ENCODE results near the gene PGF. TPM values are rescaled to one million over a fixed set of nuclear protein-coding genes. Genes with fewer than 3 reads are reported as not detected.

The PGF gene
- total RNA-seq, 1 donor from 2014 or later, result 3.2 TPM

GRCh38 chr14:74965486-74966153, 10.2 kb upstream of the PGF start:
- no peaks in the 10 kb centered on the region for H3K36me3 Mint-ChIP-seq (ENCODE audit: low read depth)
- peaks cover 10% of the 10 kb centered on the region for H3K27me3 Mint-ChIP-seq (ENCODE audit: low read depth)
- no peak for DNase-seq (ENCODE audit: low spot score)
- no peak overlapping the region for H3K27ac Mint-ChIP-seq (ENCODE audit: unreplicated experiment)
- H3K4me3 Mint-ChIP-seq (ENCODE audit: unreplicated experiment), result no peak overlapping the region
- no peaks in the 10 kb centered on the region for H3K4me1 Mint-ChIP-seq (ENCODE audit: low read depth)
- H3K9me3 Mint-ChIP-seq (ENCODE audit: low read depth), result no peaks in the 10 kb centered on the region
- TF ChIP-seq CTCF (IDR thresholded peaks at IDR 0.05), result no peak

- Mint-ChIP-seq H3K27ac (ENCODE audit: unreplicated experiment) (no peak overlapping the region), H3K4me1 (ENCODE audit: low read depth) (no peaks in the 10 kb centered on the region), H3K27me3 (ENCODE audit: low read depth) (peaks cover 10% of the 10 kb centered on the region), H3K4me3 (ENCODE audit: unreplicated experiment) (no peak overlapping the region), H3K9me3 (ENCODE audit: low read depth) (no peaks in the 10 kb centered on the region), H3K36me3 (ENCODE audit: low read depth) (no peaks in the 10 kb centered on the region)
- no peak for TF ChIP-seq CTCF (IDR thresholded peaks at IDR 0.05)
- DNase-seq (ENCODE audit: low spot score), result no peak
These were observed 9.5 kb upstream of the PGF start for GRCh38 chr14:74964787-74965485.

- DNase-seq (ENCODE audit: low spot score), result no peak
- Mint-ChIP-seq H3K27ac (ENCODE audit: unreplicated experiment) (no peak overlapping the region), H3K27me3 (ENCODE audit: low read depth) (peaks cover 10% of the 10 kb centered on the region), H3K36me3 (ENCODE audit: low read depth) (no peaks in the 10 kb centered on the region), H3K9me3 (ENCODE audit: low read depth) (no peaks in the 10 kb centered on the region), H3K4me3 (ENCODE audit: unreplicated experiment) (no peak overlapping the region), H3K4me1 (ENCODE audit: low read depth) (no peaks in the 10 kb centered on the region)
- TF ChIP-seq CTCF (IDR thresholded peaks at IDR 0.05), result no peak
These were observed 8.4 kb upstream of the PGF start for GRCh38 chr14:74963705-74964271.

- Mint-ChIP-seq H3K4me1 (ENCODE audit: low read depth) (no peaks in the 10 kb centered on the region), H3K9me3 (ENCODE audit: low read depth) (no peaks in the 10 kb centered on the region), H3K4me3 (ENCODE audit: unreplicated experiment) (no peak overlapping the region), H3K27ac (ENCODE audit: unreplicated experiment) (no peak overlapping the region), H3K36me3 (ENCODE audit: low read depth) (no peaks in the 10 kb centered on the region), H3K27me3 (ENCODE audit: low read depth) (peaks cover 10% of the 10 kb centered on the region)
- TF ChIP-seq CTCF (IDR thresholded peaks at IDR 0.05), result no peak
- DNase-seq (ENCODE audit: low spot score), result no peak
These were observed 7.8 kb upstream of the PGF start for GRCh38 chr14:74963178-74963704.

- H3K4me3 Mint-ChIP-seq (ENCODE audit: unreplicated experiment), result no peak overlapping the region
- TF ChIP-seq CTCF (IDR thresholded peaks at IDR 0.05), result no peak
- H3K27ac Mint-ChIP-seq (ENCODE audit: unreplicated experiment), result no peak overlapping the region
- no peaks in the 10 kb centered on the region for H3K36me3 Mint-ChIP-seq (ENCODE audit: low read depth)
- H3K27me3 Mint-ChIP-seq (ENCODE audit: low read depth), result peaks cover 10% of the 10 kb centered on the region
- no peaks in the 10 kb centered on the region for H3K9me3 Mint-ChIP-seq (ENCODE audit: low read depth)
- DNase-seq (ENCODE audit: low spot score), result no peak
- no peaks in the 10 kb centered on the region for H3K4me1 Mint-ChIP-seq (ENCODE audit: low read depth)
These were observed 7.1 kb upstream of the PGF start for GRCh38 chr14:74962493-74962892.
